Endothelial cell of umbilical vein (primary cell): ENCODE results near the gene IL22RA1. TPM values are rescaled to one million over a fixed set of nuclear protein-coding genes. Genes with fewer than 3 reads are reported as not detected.

Experiments used
- BruUV-seq: library from RNA; stranded (reverse); fragments of 400-500 nt; replicated peaks from 2 replicates; lab custom pipeline; 2021; lab: Mats Ljungman, UMichigan
- CTCF ChIA-PET: fragments of 300-600, 350-600 bp; sonication (Branson Sonifier 250); formaldehyde crosslinking; loops from one replicate; lab custom pipeline; 2021; ENCODE audit warnings: antibody characterized with exemption, inconsistent platforms; lab: Charles Lee
- POLR2A ChIA-PET: fragments of 300-600, 350-600 bp; sonication (Branson Sonifier 250); formaldehyde crosslinking; loops from one replicate; lab custom pipeline; 2021; ENCODE audit warnings: antibody characterized with exemption, inconsistent platforms; lab: Charles Lee
- DNase-seq: peaks from one replicate; pipeline ENCODE4 v3.0.0-alpha.2; 2011; ENCODE audit warnings: low read depth, low spot score
- FAIRE-seq: peaks from 2 replicates; lab custom pipeline; 2011; peaks lifted over from hg19 to GRCh38; lab: Jason Lieb, UNC
- H2AFZ ChIP-seq: 2 replicates; pipeline ENCODE4 v1.6.0; 2012; ENCODE audit warnings: low read depth, low read length, control low read depth, inconsistent platforms
- H3K27ac ChIP-seq: 2 replicates; pipeline ENCODE4 v1.5.1; 2011; ENCODE audit warnings: low read depth, mild to moderate bottlenecking, control low read depth, low read length, moderate library complexity; ENCODE audit not compliant: insufficient read depth
- H3K27me3 ChIP-seq, 2 experiments: 2 replicates each; pipeline versions ENCODE4 v1.6.0 to v1.6.1; 2011; ENCODE audit warnings: low read length in 2 of 2, mixed read lengths in 1 of 2; ENCODE audit not compliant: control insufficient read depth in 2 of 2, insufficient read depth in 2 of 2
- H3K36me3 ChIP-seq, 2 experiments: 2 replicates in 1 of 2; 3 replicates in 1 of 2; pipeline ENCODE4 v1.5.1; 2011; ENCODE audit warnings: low read length in 2 of 2, mild to moderate bottlenecking in 1 of 2, moderate library complexity in 1 of 2; ENCODE audit not compliant: control insufficient read depth in 2 of 2, insufficient read depth in 2 of 2; ENCODE audit errors: extremely low read depth in 1 of 2
- H3K4me1 ChIP-seq: 3 replicates; pipeline ENCODE4 v1.5.1; 2011; ENCODE audit warnings: mild to moderate bottlenecking, low read length; ENCODE audit not compliant: control insufficient read depth, insufficient read depth; ENCODE audit errors: extremely low read depth
- H3K4me2 ChIP-seq: 2 replicates; pipeline ENCODE4 v1.6.1; 2011; ENCODE audit warnings: low read length, control low read depth, mixed read lengths; ENCODE audit not compliant: insufficient read depth
- H3K4me3 ChIP-seq, 3 experiments: fragments of 200-600 bp in 1 of 3; sonication (generic), shearing (Covaris generic) in 1 of 3; replicated peaks in 1 of 3; 2 replicates each; pipeline ENCODE4 v1.5.1; 2011 to 2016; ENCODE audit warnings: control low read depth in 3 of 3, low read length in 3 of 3, mild to moderate bottlenecking in 2 of 3, inconsistent platforms in 1 of 3, low read depth in 1 of 3, moderate library complexity in 1 of 3; ENCODE audit not compliant: insufficient read depth in 1 of 3
- H3K79me2 ChIP-seq: 2 replicates; pipeline ENCODE4 v1.6.0; 2012; ENCODE audit warnings: low read length, inconsistent platforms; ENCODE audit not compliant: control insufficient read depth, insufficient read depth
- H3K9ac ChIP-seq: replicated peaks from 2 replicates; pipeline ENCODE3; 2011; ENCODE audit warnings: low read length, control low read depth; ENCODE audit not compliant: insufficient read depth; ENCODE audit errors: extremely low read depth
- H3K9me1 ChIP-seq: replicated peaks from 3 replicates; pipeline ENCODE4 v1.6.0; 2011; ENCODE audit warnings: mild to moderate bottlenecking, low read length; ENCODE audit not compliant: control insufficient read depth, insufficient read depth; ENCODE audit errors: extremely low read depth
- H3K9me3 ChIP-seq: replicated peaks from 2 replicates; pipeline ENCODE4 v1.5.1; 2012; ENCODE audit warnings: low read length, inconsistent platforms; ENCODE audit not compliant: control insufficient read depth, insufficient read depth
- H4K20me1 ChIP-seq: replicated peaks from 2 replicates; pipeline ENCODE3; 2011; ENCODE audit warnings: mild to moderate bottlenecking, low read length; ENCODE audit not compliant: control insufficient read depth, insufficient read depth; ENCODE audit errors: extremely low read depth
- CTCF ChIP-seq, 2 donors: IDR thresholded peaks; 1 replicate in 1 of 2; 2 replicates in 1 of 2; pipeline ENCODE4 v1.5.1; 2011; ENCODE audit warnings: low read length in 2 of 2, mild to moderate bottlenecking in 2 of 2, moderate library complexity in 2 of 2, control low read depth in 1 of 2, inconsistent platforms in 1 of 2, low read depth in 1 of 2; ENCODE audit not compliant: insufficient read depth in 1 of 2; ENCODE audit errors: extremely low read depth in 1 of 2
- EZH2 ChIP-seq: IDR thresholded peaks from 2 replicates; pipeline ENCODE4 v1.6.1; 2012; ENCODE audit warnings: borderline replicate concordance, low read depth, mild to moderate bottlenecking, moderate library complexity, low read length, inconsistent platforms; ENCODE audit not compliant: severe bottlenecking
- FOS ChIP-seq: IDR thresholded peaks from 2 replicates; pipeline ENCODE4 v1.6.1; 2011; ENCODE audit warnings: mild to moderate bottlenecking, low read length, moderate library complexity, borderline replicate concordance; ENCODE audit not compliant: insufficient read depth
- GATA2 ChIP-seq: IDR thresholded peaks from 2 replicates; pipeline ENCODE4 v1.7.0; 2011; ENCODE audit warnings: low read depth, mild to moderate bottlenecking, moderate library complexity, mixed read lengths, low read length; ENCODE audit not compliant: insufficient read length, insufficient read depth
- JUN ChIP-seq: IDR thresholded peaks from 2 replicates; pipeline ENCODE4 v1.6.1; 2011; ENCODE audit warnings: borderline replicate concordance, low read depth; ENCODE audit not compliant: insufficient read length, insufficient read depth
- MYC ChIP-seq: IDR thresholded peaks from one replicate; pipeline ENCODE4 v1.6.1; 2011; ENCODE audit warnings: mild to moderate bottlenecking, low read depth, low read length
- POLR2A ChIP-seq: IDR thresholded peaks from 2 replicates; pipeline ENCODE4 v1.6.1; 2012; ENCODE audit warnings: low read depth, mild to moderate bottlenecking, control low read depth, low read length
- POLR2AphosphoS5 ChIP-seq: IDR thresholded peaks from 2 replicates; pipeline ENCODE4 v1.6.1; 2012; ENCODE audit warnings: low read depth, mild to moderate bottlenecking, control low read depth, low read length, moderate library complexity; ENCODE audit not compliant: insufficient read depth
- dilution Hi-C: fragments of 300-500 bp; cut with MboI; formaldehyde crosslinking; loops from one replicate; pipeline ENCODE4 v1.15.0; 2019; ENCODE audit warnings: low sequenced_read_pairs; ENCODE audit not compliant: extremely low pct_ligation_motif_present
- intact Hi-C: fragments of 100-400 bp; cut with micrococcal nuclease; formaldehyde crosslinking; loops from one replicate; pipeline ENCODE4 v1.10.0; 2022
- polyA plus RNA-seq, 4 experiments: library from polyadenylated mRNA; depleted of rRNA in 3 of 4; stranded (reverse) in 3 of 4; unstranded in 1 of 4; fragments of >200 nt; gene quantifications; 2 replicates each; pipeline versions ENCODE4 v1.2.1 to v1.2.3, GENCODE V29; 2011 to 2012; ENCODE audit warnings: missing spikeins in 1 of 4
- total RNA-seq: library from RNA; stranded (reverse); gene quantifications from 2 replicates; pipeline ENCODE4 v1.2.3, GENCODE V29; 2021
- TF ChIP-seq, protein P1 (sequence below): IDR thresholded peaks from 2 replicates; pipeline ENCODE4 v1.6.1; 2011; ENCODE audit not compliant: insufficient read depth, insufficient read length

The IL22RA1 gene
- total and polyA plus RNA-seq, 2 donors (not counting 3 experiments of a cell fraction or from before 2014, with no cell fraction given) = not detected

DNA sequence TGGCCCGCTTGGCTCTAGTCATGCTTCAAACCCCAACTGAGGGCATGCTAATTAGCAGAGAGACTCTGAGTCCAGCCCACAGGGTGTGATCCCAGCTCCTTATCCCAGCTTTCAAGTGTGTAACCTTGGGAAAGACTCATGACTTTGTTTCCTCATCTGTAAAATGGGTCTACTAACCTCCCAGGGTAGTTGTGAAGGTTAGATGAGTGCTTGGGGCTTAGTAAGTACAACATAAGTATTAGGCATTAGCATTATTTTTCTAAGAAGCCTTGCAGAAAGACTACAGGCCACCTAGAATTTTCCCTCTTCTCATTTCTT, 33.8 kb downstream of the IL22RA1 start:
- Histone ChIP-seq H3K79me2 (no peaks in the 10 kb centered on the region), H3K4me2 (no peak overlapping the region), H3K36me3 (no peaks in the 10 kb centered on the region), H3K4me1 (peaks cover 25% of the 10 kb centered on the region), H3K27ac (peak overlapping the region; percentile 53), H3K27me3 (peaks cover 0 to 2% of the 10 kb centered on the region in 2 experiments), H2AFZ (peak overlapping the region; percentile 91), H3K9me1 (no peaks in the 10 kb centered on the region), H4K20me1 (no peaks in the 10 kb centered on the region), H3K9me3 (no peaks in the 10 kb centered on the region), H3K9ac (no peak overlapping the region), H3K4me3 (no peak overlapping the region)
- no TSS peak for BruUV-seq
- FAIRE-seq = no peak
- dilution Hi-C loops = no loop called here
- TF ChIP-seq GATA2 = no peak
- TF ChIP-seq, protein P1, sequence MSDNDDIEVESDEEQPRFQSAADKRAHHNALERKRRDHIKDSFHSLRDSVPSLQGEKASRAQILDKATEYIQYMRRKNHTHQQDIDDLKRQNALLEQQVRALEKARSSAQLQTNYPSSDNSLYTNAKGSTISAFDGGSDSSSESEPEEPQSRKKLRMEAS = no peak
- TF ChIP-seq POLR2AphosphoS5 = no peak
- TF ChIP-seq EZH2 = no peak
- no peak for TF ChIP-seq CTCF (IDR thresholded peaks at IDR 0.05; ENCODE audit: extremely low read depth in 1 of 2, insufficient read depth in 1 of 2, low read depth in 1 of 2, low read length in 2 of 2)
- TF ChIP-seq POLR2A = no peak
- no peak for TF ChIP-seq JUN
- TF ChIP-seq FOS = no peak
- no peak for TF ChIP-seq MYC
- POLR2A ChIA-PET = interaction anchor here (0.9 kb wide), 1 partner anchor 38 kb away, joined by 3 read pairs; no protein-coding TSS in a partner anchor
- DNase-seq = no peak
- intact Hi-C loops = no loop called here
- CTCF ChIA-PET = interaction anchor here (0.9 to 1.5 kb wide), 3 partner anchors 9 to 38 kb away, joined by 4 read pairs; no protein-coding TSS in a partner anchor
